Cerebellar cortex (tissue), 1 donor: Measurements from ENCODE around the gene CRELD1.
"Not testable (repeated sequence)": the region's sequence is repeated elsewhere in the genome, so short reads cannot be mapped to it uniquely, and the experiment has no call there.

Source experiments
- DNase-seq: peaks from one replicate; pipeline ENCODE4 v3.0.0-alpha.2; 2015; ENCODE audit warnings: low spot score

Gene CRELD1

DNA sequence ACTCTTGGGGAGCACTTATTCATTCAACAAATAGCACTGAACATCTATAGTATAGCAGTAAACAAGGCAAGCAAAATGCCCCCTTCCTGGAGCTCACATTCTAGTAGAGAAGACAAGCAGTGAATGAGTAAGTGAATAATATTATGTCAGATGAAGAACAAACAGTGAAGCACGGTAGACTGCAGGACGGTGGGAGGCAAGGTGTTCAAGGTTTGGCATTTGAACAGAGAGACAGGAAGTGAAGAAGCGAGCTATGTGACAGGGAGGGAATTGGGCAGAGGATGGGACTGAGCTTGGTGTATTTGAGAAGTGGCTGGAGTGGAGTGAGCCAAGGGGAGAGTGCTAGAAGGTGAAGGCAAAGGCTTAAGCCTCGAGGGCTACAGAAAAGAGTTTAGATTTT is 1.4 kb downstream of the CRELD1 start:
- DNase-seq = no peak

DNA sequence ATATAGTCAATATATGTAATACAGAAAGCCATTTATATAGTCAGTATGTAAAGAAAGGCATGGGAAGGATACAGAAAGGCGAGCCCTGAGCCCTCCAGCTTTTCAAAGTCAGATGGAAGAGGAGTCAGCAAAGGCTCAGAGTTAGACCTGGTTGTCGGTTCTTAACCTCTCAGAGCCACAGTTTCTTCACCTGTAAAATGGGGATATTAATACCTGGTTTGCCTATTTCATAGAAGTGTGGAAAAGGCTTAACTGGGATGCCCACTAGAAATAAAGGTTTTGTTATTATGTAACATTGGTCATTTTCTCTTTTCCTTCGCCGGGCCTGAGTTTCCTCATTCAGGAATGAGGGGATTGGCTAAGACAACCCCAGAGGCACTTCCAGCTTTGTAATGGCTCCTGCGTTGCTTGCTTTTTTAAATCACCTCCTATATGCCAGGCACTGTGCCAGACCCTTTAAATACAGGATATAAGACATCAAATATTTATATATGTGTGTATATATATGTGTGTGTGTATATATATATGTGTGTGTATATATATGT is 2.4 kb downstream of the CRELD1 start:
- DNase-seq = no peak

DNA sequence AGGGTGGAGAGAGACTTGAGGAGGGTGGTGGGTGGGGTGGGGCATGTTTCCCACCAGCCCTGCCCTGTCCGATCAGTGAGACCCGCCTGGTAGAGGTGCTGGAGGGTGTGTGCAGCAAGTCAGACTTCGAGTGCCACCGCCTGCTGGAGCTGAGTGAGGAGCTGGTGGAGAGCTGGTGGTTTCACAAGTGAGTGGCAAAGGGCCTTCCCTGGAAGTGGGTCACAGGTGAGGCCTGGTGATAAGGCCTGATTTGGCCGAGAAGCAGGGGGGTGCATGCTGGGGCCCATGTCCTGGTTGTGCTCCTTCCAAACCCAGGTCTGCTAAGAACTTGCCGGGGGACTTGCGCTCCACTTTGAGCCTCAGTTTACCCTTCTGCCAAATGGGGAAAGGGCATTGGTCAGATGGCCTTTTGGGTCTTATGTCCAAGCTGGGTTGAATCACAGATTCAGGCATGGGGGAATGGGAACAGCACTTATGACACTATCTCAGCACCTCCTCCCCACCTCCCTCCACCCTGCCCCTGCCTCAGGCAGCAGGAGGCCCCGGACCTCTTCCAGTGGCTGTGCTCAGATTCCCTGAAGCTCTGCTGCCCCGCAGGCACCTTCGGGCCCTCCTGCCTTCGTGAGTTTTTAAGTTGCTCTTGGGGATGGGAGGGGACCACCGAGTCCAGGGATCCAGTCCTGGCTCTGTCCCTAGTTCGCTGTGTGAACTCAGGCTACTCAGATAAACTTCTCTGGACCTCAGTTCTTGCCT is 4.0 kb downstream of the CRELD1 start:
- no peak for DNase-seq

DNA sequence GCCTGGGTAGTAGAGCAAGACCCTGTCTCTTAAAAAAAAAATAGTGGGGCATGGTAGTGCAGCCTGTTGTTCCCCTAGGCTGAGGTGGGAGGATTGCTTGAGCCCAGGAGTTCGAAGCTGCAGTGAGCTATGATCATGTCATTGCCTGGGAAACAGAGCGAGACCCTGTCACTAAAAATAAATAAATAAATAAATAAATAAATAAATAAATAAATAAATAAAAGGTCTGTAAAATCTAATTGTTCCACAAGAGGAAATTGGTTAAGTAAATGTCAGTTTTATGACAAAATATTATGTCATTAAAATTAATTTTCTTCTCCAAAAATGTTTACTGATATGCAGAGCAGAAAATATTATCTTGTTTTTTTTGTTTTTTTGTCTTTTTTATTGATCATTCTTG is 5.3 kb downstream of the CRELD1 start:
- no peak for DNase-seq

DNA sequence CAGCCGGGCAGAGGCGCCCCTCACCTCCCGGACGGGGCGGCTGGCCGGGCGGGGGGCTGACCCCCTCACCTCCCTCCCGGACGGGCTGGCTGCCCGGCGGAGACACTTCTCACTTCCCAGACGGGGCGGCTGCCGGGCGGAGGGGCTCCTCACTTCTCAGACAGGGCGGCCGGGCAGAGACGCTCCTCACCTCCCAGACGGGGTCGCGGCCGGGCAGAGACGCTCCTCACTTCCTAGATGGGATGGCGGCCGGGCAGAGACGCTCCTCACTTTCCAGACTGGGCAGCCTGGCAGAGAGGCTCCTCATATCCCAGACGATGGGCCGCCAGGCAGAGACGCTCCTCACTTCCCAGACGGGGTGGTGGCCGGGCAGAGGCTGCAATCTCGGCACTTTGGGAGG is 6.3 kb downstream of the CRELD1 start:
- DNase-seq = not testable (repeated sequence)

DNA sequence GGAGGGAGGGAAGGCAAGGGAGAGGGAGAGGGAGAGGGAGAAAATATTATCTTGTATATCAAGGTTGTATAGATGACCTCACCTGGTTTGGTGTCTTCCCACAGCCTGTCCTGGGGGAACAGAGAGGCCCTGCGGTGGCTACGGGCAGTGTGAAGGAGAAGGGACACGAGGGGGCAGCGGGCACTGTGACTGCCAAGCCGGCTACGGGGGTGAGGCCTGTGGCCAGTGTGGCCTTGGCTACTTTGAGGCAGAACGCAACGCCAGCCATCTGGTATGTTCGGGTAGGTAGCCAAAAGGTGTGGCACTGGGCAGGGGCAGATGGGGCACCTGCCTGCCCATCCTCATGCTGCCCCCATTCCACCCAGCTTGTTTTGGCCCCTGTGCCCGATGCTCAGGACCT is 7.1 kb downstream of the CRELD1 start:
- DNase-seq = no peak

DNA sequence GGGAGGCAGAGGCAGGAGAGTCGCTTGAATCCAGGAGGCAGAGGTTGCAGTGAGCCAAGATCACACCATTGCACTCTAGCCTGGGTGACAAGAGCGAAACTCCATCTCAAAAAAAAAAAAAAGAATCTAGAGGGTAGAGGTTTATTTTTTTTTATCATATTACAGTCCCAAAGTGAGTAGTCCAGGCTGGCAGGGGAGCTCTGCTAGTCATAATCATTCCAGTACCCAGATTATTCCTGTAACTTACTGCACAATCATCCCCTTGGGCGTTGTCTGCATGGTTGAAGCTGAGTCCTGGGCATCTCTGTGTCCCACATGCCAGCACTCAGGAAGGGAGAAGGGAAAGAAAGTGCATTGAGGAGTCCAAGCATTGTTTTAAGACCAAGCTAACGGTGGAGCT is 8.5 kb downstream of the CRELD1 start:
- DNase-seq = no peak

DNA sequence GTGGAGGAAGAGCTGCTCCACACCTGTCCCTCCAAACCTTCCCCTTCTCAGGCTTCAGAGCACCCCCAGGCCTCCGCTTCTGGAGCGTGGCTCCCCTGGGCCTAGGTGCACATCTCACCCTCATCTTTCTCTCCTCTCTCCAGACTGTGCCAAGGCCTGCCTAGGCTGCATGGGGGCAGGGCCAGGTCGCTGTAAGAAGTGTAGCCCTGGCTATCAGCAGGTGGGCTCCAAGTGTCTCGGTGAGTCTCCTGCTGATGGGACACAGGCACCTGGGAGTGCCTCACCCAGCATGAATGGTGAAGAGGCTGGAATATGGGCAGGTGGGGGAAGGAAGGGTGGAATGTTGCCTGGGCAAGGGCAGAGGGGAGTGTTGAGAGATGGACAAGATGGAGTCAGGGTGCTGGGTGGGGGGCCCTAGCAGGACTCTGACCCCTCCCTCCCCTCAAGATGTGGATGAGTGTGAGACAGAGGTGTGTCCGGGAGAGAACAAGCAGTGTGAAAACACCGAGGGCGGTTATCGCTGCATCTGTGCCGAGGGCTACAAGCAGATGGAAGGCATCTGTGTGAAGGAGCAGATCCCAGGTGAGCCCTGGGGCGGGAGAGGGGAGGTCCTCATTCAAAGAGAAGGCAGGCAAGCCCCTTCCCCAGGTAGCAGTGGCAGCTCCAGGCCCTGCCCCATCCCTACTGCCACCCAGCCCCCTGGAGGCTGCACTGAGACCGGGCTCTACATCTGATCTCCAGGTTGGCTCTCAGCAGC is 9.5 kb downstream of the CRELD1 start:
- DNase-seq = no peak

DNA sequence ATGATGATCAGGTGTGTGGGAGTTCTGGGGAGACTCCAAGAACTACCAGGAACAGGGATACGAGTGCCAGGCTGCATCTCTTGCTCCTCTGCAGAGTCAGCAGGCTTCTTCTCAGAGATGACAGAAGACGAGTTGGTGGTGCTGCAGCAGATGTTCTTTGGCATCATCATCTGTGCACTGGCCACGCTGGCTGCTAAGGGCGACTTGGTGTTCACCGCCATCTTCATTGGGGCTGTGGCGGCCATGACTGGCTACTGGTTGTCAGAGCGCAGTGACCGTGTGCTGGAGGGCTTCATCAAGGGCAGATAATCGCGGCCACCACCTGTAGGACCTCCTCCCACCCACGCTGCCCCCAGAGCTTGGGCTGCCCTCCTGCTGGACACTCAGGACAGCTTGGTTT is 10.6 kb downstream of the CRELD1 start:
- DNase-seq = no peak

DNA sequence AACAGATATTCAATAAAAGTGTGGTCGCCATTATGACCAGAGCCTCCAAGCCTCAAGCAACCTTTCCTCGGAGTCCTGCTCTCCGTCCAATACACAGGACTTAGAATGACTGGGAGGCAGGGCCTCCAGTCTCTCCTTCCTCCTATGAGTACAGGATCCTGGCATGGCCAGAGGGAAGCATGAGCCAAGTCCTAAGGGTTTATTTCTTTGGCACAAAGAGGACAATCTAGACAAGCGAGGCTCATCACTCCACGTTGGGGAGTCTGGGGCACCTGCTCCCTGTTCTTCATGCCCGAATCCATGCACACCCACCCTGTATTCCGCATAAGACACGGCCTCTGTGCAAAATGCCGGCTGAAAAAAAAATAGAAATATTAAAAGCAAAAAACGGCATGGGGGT is 11.7 kb downstream of the CRELD1 start:
- DNase-seq = peak; percentile 54

DNA sequence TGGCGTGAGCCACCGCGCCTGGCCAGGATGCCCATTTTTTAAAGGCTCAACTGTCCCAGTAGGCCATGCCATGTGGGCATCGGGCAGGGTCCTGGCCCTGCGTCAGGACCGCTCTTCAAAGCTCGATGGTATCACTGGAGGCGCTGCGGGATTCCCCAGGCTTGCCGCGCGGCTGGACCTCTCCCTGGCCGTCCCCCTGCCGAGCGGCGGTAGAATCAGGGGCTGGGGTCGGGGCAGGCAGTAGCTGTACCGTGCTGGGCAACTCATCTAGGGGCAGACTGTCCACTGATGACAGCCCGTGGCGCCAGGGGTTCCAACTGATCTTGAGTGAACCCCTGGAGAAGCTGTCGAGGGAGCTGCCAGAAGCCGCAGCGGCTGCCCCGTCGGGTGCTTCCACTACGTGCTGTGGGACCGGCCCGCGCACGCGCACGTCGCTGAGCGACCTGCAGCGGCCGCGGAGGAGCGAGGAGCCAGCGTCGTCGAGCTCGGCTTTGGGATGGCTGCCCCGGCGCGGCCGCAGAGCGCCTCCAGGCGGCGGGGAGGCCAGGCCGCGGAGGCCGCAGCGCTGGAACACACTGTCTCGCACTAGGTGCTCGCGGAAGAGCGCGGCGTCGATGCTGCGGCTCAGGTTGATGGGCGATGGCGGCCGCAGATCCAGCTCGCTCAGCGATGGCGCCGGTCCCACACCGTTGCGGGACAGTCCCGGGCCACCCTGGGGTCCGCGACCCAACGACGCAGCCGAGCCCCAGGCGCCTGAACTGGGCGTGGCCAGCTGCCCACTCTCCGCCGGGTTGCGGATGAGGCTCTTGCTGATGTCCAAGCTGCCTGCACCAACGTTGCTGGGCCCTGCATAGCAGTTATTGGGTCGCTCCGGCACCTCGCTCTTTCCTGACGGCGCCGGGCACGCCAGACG is 12.7 kb downstream of the CRELD1 start:
- DNase-seq = peak; percentile 67

DNA sequence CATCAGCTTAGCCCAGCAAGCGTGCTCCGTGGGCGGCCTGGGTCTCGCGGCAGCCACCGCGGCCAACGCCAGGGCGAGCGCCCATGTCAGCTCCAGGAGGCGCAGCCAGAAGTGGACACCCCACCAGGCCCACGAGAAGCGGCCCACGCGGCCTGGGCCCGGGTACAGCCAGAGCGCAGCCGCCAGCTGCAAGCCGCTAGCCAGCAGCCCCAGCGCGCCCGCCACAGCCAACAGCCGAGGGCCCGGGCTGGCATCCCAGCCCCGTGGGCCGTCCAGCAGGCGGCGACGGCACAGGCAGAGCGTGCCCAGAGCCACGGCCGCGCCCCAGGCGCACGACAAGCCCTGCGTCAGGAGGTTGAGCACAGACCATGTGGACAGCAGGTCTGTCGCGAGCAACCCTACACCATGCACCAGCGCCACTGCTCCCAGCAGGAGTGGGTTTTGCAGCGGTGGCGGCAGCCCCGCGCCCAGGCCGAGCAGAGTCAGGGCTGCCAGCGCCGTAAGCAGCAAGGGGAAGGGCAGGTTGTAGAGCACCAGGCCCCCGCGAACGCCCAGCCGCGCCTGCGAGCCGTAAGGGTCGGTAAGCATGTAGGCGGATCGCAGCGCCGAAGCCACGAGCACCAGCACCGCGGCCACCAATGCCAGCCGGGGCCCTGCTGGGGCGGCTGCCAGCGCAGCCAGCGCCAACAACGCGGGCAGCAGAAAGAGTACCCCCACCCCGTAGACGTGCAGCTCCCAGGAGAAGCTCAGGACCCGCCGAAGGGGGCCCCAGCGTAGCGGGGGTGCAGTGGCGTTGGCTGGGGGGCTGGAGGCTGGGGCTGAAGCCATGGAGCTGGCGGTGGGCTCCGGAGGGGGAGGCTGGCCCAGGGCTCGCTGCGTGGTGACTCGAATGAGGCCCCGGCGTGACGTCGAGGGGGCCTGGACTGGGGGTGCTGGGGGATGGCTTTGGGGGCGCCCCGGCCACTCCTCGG is 13.7 kb downstream of the CRELD1 start:
- peak; percentile 53 for DNase-seq

DNA sequence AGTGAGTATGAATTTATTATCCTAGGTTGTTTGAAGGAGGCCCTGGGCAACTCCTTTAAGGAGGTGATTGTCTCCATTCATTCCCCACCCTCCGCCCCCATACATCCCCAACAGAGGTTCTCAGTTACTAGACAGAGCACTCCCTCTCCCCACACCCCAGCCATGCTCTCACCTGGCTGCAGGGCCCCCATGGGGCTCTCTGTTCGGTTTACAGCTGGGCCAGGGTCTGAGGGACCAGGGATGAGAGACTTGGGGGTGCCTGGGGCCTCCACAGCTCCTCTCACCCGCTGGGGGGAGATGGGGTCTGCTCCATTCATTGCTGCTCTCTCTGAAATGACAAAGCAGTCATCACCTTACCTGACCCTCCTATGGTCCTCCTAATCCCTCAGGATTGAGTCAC is 15.0 kb downstream of the CRELD1 start:
- DNase-seq = no peak

DNA sequence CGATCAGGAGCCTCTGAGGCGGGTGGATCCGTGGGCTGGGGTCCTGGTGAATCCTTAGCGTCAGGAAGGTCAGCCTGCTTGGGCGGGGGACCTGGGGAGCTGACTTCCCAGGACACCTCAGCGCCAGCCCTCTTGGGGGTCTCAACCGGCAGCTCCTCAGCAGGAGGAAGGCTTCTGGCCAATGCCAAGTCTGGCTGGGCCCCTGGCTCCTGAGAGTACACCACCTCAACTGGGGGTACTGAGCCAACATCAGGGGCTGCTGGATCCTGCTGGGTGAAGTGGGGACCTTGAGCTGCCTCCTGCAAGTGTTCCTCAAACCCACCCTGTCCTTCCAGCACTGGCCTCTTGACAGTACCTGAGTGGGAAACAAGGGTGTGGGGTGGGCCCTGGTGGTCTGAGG is 15.5 kb downstream of the CRELD1 start:
- no peak for DNase-seq

DNA sequence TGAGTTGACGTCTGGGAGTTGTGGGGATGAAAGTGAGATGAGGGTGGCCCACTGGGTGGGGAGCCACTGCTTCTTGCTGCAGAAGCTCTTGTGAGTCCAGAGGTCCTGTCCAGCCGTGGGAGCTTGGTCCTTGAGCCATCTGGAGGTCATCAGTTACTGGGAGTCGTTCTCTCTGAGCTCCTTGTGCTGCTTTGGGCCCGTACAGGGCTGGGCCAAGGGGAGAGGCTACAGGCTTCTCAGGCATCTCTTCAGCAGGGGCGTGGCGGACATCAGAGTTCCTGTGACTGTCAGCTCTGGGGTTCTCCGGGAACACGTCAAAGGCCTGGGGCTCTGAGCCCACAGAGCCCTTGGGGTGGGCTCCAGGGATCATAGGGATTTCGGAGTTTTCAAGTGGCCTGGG is 16.0 kb downstream of the CRELD1 start:
- DNase-seq = no peak

DNA sequence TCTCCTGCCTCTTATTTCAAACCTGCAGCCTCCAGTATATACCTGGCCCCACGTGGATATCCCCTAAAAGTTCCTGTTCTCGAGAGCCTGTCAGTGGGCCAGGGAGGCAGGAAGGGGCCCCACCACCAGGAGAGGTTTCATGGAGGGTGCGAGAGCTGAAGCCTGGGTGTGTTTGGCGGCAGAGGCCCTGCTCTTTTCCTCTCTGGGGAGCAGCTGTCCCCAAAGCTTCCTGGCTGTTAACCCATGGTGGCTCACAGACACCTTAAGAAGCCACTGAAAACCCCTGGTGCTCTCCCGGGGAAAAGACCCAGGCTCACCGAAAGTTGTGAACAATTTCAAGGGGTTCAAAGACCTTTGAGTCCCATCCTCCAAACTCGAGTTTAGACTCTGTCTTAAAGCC is 17.5 kb downstream of the CRELD1 start:
- DNase-seq = no peak

DNA sequence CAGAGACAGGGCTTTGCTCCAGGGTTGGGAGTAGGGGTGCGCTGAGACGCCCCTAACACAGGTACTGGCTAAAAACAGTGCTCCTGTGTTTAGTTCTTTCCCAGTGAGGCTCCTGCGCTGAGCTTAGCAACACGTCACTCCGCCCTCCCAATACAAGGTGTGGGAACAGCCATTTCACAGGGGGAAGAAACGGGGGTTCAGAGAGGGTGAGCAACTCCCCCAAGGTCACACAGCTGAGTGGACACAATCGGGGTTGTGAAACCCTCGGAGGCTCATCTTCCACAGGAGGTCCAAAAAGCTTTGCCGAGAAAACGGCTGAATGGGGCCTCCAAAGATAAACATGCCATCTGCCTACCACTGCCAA is 17.9 kb downstream of the CRELD1 start:
- no peak for DNase-seq

DNA sequence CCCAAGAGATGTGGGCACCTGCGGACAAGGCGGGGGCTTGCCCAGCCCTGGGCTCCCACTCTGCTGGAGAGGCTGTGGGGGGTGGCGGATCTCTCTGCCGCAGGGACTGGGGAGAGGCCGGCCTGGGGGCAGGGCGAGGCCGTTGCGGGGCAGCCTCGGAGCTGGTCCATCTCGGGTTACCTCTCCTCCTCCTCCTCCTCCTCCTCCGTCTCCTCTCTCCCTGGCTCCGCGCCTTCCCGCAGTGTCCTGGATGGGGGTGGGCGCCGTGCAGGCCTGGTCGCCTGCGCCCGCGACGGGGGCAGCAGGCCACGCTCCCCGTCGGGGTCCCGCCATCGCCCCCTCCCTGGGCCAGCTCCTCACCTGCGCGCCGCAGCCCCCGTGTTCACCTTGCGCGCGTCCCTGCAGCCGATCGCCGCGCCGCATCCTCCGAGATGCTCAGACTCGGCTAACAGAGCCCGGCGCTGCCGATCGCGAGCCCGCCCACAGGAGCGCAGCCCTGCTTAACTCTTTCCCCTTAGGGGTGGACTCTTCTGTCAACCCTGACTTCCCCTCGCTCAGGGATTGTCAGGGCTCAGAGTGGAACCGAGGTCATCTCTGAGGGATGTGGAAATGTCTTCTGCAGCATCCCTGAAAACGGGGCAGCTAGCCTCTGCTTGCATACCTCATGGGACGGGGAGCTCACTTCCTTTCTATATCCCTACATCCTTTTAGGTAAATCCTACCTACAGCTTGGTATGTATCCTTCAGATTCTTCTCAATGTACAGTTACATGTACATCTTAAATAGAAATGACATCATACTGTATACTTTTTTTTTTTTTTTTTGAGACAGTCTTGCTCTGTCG is 18.6 kb downstream of the CRELD1 start, which contains the start of gene PRRT3:
Gene PRRT3 (minus strand): TSS at position 447 of the 844 bp plus-strand sequence. CDS start 2,293 bp downstream, outside the sequence.
- DNase-seq = peak; percentile 65

DNA sequence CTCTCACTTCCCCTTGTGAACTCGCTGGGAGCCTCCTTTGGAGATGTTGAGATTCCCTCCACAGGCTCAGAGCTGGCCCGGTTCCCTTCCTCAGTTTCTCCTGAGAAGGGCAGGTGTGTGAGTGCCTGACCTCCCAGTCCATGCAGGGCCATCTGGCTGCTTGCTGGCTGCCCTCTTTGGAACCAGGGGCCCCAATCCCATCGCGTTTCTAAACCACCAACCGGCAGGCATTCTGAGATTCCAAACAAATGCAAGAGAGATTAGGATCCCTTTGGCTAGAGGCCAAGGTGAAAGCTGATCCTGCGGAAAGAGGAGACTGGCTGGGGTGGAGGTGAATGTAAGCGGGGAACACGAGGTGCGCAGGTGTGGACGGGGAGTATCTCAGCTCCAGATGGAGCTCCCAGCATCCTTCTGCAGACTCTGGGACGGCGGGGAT is 21.5 kb downstream of the CRELD1 start:
- no peak for DNase-seq
